HG02571 (cell line): ENCODE results near the gene ERO1B.

Experiments used
- ATAC-seq: cut with Tn5 transposase; IDR thresholded peaks from one replicate; pipeline ENCODE4 v1.9.1; 2021; ENCODE audit warnings: mild to moderate bottlenecking, moderate library complexity; ENCODE audit not compliant: unreplicated experiment

ERO1B gene

DNA sequence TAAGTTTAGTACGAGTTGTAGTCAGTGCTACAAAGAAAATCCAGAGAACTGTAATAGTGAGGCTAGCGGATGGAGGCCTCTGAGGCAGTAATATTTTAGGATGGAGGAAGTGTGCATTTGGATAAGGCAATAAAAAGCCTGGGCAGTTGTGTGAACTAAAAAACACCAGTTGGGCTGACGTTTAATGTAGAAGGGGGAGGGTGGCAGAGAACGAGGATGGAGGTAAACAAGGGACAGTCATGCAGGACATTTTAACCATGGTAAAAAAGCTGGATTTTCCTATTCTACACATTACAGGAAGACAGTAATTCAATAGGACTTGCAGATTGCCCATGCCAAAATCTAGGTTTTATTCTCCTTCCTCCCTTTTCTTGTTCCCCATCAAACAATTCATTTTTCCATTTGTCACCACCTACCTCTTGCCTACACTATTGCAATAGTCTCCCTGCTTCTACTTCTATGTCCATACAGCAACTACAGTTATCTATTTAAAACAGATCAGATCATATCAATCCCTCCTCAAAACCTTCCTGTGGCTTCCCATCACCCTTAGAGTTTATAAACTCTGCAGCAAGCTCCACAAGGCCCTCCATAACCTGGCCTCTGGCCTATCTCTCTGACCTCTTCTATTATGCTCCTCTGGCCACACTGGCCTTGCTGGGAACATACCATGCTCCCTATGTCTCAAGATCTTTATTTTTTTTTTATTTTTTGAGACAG, 27.7 kb downstream of the ERO1B start:
- ATAC-seq, result no peak

- no peak for ATAC-seq
Observed at GRCh38 chr1:236253119-236253518, 28.6 kb downstream of the ERO1B start.

DNA sequence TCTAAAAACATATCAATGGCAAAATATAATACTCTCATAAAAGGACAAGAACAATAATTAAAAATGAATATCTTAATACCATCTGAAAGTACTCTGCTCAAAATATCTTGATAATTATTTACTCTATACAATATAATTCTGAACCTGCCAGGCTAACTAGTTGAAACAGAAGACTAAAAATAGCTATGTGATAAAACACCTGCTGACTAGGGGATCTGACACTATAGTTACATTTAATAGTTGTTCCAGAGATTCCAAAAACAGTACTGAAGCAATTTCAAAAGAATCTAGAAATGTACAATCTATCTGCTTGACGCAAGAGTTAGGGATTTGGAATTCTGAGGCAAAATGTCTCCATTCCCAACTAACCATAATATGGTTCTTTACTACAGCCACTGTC, 30.2 kb downstream of the ERO1B start:
- ATAC-seq, result no peak

DNA sequence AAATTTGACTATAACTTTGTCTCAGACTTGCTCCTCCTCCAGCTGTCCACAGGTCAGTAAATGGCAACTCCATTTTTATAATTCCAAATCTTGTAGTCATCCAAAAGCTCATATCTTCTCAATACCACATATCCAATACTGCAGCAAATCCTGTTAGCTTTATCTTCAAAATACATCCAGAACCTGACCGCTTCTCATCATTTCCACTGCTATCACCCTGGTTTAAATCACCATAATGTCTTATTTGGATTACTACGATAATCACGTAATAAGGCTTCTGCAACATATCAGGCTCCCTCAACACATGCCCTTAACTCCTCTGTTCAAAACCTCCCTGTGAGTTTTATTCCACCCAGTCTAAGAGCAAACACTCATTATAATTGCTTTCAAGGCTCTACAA, 34.5 kb downstream of the ERO1B start:
- no peak for ATAC-seq

DNA sequence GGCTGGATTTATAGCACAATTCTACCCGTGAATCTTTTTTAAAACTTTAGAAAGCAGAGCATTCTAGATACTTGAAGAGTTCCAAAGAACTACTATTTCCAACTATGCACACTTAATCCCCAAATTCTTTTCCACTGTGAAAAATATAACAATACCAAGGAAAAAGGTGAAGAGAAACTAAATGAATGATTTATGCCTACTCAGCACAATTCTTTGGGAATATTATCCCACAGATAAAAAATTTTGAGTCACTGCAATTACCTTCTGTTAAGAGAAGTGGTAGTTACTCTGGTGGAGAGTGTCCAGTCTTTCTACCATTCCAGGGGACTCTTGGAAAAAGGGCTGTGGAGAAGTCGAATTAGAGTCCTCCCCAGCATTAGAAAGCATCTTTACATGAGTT, 39.2 kb downstream of the ERO1B start:
- no peak for ATAC-seq

GRCh38 chr1:236240675-236241074, 41.1 kb downstream of the ERO1B start:
- no peak for ATAC-seq

- ATAC-seq, result no peak
Observed at GRCh38 chr1:236239092-236239585, 42.6 kb downstream of the ERO1B start.

DNA sequence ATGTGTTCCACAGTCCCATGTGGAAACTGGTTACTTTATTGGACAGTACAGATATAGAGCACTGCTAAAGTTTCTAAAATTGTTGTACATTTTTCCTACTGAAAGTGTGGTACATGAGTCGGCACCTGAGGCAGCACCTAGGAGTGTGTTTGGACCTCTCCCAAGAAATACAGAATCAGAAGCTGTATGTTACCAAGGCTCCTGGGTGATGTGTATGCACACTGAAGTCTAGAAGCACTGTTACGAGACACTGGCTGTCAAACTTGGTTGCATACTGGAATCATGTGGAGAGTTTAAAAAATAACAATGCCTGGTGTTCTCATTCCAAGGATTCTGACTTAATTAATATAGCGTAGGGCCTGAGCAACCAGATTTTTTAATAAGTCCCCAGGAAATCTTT, 46.6 kb downstream of the ERO1B start:
- ATAC-seq, result no peak

DNA sequence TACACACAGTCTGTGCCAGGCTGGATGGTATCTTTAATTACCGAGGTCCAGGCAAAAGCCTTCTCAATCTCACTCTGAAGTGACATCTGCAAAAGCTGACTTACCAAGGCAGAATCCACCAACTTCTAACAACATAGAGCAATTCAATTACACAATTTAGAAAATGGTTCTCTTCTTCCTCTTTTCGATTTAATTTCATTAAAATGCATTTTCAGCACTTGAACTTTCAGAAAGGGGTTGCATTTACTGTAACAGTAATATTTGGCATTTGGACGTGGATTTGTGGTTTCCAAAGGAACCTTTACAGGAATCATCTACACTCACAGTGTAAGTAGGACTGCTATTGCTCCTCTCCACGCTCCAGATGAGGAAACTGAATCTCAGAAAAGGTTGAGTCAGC, 53.3 kb downstream of the ERO1B start:
- no peak for ATAC-seq

- ATAC-seq, result no peak
Observed at GRCh38 chr1:236222632-236223031, 59.1 kb downstream of the ERO1B start.

GRCh38 chr1:236220473-236220872, 61.3 kb downstream of the ERO1B start:
- ATAC-seq, result no peak

GRCh38 chr1:236214761-236215160, 67.0 kb downstream of the ERO1B start:
- no peak for ATAC-seq

DNA sequence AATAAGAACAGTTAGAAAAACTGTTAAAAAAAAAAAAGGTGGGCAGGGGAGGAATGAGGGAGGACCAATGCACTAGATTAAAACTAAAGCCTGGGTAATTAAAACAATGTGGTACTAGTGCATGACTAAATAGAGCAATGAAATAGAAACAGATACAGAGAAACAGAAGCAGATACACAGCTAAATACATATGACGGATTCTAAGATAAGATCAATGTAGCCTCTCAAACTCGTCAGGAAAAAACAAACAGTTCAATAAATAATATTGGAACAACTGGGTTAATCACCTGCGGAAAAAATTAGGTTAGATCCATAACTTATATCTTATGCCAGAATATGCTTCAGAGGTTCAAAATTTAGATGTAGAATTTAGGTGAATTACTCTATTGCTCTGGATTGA, 68.2 kb downstream of the ERO1B start:
- ATAC-seq, result no peak

- ATAC-seq, result no peak
Observed at GRCh38 chr1:236211815-236212214, 69.9 kb downstream of the ERO1B start.

DNA sequence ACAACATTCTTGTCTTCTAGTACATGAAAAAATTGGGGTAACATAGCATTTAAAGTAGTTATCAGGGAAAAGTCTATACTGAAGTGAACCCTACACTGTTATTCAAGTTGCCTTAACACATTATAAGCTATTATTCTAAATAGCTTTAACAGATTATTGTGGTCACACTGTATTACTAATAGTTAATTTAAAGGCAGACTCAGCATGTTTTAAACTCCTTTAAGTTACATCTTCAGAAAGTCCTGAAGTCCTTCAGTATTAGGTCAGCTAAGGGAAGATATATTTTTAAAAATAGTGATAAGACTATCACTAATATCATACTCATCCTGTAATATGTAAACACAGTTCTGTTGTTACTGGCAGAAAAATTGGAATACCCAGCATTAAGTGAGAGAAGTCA, 72.0 kb downstream of the ERO1B start:
- no peak for ATAC-seq

DNA sequence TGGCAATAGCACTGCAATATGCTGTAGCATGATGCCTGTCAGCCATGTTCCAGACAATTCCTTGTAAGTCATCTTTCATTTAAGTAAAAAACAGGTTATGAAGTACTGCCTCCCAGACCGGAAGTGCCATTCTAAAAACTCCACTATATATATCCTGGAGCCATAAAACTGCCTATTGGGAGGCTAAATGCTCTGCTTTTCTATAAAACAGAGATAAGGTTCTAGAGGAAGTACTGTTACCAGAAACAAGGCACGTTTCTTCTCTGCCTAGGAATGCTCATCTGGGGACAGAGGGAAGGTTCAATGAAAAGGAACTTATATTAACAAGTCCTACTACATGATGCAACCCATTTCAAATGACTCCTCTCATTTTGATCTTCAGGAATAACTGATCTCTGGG, 72.6 kb downstream of the ERO1B start:
- ATAC-seq, result no peak

DNA sequence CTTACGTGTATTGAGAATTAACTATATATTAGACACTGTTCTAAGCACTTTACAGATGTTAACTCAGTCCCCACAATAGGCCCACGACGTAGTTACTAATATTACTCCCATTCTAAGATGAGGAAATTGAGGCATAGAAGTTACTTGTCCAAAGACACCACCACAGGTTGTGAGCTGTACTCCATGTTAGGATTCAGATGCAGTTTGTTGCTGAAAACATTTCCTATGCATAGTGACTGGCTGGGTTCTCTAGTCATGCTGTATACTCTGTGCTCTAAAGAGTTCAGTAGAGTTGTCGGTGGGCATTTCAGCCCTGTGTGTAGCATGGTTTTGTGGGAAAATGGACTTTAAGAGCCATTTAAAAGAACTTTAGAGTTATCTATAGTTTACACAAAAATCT, 74.2 kb downstream of the ERO1B start:
- ATAC-seq, result no peak

GRCh38 chr1:236207121-236207520, 74.6 kb downstream of the ERO1B start:
- no peak for ATAC-seq

DNA sequence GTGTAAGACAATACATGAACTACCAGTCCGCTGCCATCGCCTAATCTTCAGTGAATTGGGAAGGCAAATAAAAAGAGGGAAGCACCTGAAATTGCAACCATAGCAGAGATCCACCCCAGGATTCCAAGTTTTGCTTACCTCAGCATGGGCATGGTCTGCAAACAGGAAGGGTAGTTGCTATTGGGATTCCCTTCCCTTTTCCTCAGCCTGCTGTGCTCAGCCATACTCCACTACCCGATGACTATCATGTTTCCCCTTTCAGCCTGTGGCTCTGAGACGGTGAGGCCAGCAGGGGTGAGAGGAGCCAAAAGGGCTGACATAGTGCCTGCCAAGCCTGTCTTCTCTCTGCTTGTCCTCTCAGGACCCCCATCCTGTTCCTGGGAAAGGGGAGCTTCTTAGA, 75.2 kb downstream of the ERO1B start:
- ATAC-seq, result no peak

DNA sequence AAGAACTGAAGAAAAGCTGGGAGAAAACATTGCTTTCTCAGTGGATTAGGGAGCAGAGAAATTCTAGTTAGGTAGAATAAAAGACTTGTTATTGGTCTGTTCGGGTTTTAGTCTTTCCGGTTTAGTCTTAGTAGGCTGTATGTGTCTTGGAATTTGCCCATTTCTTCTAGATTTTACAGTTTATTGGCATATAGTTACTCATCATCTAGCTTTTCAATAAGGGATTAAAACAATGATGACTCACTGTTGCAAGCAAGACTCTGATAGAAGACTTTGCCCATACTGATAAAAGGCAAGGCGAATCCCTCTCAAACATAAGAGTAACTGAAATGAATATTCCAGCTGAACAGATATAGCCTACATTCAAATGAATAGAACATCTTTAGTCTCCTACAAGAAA, 77.1 kb downstream of the ERO1B start:
- ATAC-seq, result no peak

DNA sequence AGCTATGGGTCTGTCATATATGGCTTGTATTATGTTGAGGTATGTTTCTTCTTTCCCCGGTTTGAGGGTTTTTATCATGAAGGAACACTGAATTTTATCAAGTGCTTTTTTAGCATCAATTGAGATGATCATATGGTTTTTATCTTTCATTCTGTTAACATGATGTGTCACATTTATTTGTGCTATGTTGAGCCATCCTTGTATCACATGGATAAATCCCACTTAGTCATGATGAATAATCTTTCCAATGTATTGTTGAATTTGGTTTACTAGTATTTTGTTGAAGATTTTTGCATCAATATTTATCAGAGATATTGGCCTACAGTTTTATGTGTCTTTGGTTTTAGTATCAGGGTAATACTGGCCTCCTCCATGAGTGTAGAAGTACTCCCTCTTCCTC, 77.7 kb downstream of the ERO1B start:
- ATAC-seq, result no peak

DNA sequence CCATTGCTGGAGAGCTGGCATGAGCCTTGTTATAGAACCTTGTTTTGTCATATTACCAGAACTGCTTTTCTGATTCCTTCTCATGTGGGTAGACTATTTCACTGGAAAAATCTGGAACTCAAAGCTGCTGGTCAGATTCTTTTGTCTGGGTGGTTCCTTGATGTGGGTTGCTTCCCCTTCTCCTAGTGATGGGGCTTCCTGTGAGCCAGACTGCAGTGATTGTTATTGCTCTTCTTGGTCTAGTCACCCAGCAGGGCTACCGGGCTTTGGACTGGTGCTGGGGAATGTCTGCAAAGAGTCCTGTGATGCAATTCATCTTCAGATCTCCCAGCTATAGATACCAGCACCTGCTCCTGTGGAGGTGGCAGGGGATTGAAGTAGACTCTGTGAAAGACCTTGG, 80.0 kb downstream of the ERO1B start:
- no peak for ATAC-seq

GRCh38 chr1:236200925-236201324, 80.8 kb downstream of the ERO1B start:
- ATAC-seq, result no peak
